Nucleus accumbens (tissue), 56 donors: ENCODE data around the gene LAMA3.
"Not testable (repeated sequence)": the region's sequence is repeated elsewhere in the genome, so short reads cannot be mapped to it uniquely, and the experiment has no call there.

ENCODE experiments used
- DNase-seq, 56 donors: peaks; one replicate each; lab custom pipeline; 2025; lab: John Stamatoyannopoulos, UW

Gene LAMA3

DNA sequence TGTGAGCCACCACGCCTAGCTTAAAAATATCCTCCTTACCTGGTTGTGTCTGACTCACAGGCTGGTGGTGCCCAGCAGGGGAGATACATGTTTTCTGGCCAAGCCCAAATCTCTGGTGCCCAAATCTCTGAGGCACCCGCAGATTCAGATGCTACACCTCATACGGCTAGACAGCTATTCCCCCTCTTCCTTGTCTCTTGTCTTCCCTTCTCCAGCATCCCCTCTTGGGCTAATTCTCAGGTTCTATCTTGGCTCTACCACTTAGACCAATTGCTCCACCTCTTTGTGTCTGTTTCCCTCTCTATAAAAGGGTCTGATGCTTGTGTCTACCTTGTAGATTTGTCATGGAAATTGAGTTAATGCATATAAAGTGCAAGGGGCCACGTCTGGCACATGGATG, 13.4 kb downstream of the LAMA3 start:
- DNase-seq, result no peak

DNA sequence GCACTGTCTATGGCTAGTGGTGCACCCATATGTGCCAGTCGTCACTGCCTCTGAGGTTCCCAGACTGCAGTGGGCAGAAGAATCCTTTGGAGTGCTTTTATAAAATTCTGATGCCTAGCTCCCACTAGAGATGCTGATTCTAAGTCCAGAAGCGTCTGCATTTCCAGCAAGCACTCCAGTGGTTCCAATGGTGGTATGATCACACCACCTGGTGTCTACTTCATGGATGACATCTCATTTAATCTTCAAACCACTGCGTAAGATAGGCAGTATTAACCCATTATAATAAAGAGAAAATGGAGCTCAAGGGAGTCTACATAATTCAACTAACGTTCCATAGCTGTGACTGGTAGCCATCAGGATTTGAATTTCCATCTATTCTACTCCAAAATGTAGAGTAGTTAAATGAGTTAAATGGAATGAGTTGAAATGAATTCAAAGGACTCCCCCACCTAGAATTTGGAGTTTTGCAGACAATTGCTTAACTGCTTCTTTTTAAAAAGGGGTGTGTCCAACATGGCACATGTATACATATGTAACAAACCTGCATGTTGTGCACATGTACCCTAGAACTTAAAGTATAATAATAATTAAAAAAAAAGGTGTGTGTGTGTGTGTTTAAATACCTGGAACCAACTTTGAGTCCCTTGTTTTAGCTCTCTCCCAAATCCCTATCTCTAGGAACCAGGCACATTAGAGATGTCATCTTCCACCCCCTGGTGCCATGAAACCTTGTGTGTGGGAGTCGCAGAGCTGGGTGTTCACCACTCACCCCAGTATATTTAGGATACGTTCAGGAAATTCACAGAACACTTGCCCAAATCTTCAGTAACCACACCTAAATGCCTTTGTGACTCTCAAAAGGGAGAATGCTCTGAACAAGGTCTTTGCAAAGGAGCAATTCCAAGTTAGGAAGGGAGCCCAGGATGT, 14.1 kb downstream of the LAMA3 start:
- no peak for DNase-seq

DNA sequence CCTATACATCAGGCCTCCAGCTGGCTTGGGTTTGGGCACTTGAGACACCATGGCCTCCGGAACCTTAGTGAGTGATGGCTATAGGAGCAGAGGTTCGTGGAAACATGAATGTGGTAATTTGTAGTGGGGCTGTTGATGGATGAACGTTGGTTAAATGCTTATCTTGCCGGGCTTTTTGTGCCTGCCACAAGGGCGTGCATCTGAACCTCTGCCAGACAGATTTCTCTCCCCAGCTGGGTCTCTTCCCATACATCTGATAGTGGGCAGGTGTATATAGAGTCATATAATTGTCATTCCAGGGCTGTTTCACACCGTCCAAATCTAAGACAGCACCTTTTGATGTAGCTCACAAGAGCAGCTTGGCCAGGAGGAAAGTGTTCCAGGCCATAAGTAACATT, 14.7 kb downstream of the LAMA3 start:
- no peak for DNase-seq

DNA sequence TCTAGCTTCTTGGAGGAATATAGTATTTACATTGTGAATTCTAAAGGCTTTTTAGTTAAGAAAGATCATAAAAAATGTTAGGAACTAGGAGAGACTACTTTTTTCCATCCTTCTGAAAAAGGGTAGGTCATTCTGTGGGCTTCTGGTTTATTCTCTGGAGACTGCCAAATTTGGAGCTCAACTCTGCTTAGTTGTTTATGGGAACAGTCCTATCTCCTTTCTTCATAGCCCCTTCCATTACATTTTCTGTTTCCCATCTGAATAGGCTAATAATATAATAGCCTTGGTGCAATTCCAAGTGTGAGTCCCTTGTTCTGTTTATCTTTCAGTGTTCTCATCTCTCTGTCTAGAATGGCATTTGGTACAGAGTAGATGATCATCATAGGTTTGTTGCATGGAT, 15.6 kb downstream of the LAMA3 start:
- DNase-seq, result no peak

DNA sequence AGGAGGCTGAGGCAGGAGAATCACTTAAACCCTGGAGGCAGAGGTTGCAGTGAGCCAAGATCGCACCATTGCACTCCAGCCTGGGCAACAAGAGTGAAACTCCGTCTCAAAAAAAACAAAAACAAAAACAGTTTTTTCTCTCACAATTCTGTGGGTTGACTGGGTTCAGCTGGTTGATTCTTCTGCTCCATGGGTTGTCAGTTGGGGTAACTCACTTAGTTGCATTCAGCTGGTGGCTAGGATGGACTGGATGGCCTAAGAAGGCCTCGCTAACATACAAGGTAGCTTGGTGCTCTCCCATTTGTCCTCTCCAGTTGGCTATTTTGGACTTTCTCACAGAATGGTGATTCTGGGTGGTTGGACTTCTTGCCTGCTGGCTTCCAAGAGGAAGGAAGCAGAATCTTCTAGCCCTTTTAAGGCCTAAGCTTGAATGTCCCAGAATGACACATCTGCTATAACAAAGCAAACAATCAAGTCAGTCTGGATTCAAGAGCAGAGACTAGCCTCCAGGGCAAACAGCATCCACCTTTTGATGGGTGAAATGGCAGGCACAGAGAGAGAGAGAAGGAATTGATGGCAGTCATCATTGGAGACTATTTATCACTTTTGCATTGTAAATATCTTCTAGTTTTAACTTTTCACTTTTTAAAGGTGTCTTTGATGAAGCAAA, 17.9 kb downstream of the LAMA3 start:
- DNase-seq, result no peak

DNA sequence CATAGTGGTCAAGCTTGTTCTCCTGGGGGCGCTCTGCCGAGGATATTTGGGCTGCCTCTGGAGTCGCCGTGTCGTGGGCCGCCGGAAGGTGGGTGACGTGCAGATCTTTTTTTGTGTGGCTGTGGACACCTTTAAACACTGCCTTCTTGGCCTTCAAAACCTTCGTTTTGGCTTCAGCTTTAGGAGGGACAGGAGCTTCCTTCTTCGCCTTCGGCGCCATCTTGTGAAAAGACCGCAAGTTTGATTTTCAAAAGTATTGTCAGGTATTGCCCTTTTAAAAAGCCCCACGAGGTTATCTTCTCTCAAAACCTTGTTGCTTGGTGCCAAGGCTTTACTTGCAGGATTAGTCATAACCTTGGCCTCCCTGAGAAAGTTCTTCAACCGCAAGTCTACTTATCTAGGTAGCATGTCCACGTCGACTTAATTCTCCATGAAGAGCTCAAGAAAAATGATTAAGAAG, 20.8 kb downstream of the LAMA3 start:
- DNase-seq, result no peak

DNA sequence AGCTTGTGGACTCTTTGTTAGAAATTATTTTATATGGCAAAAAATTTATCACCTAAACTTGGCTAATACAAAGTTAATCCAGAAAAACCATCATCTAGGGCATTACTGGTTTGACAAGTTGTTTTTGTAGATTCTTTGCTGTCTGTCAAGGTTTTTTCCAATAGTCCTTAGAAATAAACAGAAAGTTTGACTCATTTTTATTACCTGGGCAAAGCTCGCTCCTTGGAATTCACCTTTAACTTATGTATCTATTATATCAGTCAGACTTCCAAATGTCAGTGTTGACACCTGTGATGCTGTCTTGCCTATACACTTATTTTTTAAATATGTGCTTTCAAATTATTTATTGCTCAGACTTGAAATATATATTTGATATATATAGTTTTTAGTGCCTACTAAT, 21.7 kb downstream of the LAMA3 start:
- no peak for DNase-seq

DNA sequence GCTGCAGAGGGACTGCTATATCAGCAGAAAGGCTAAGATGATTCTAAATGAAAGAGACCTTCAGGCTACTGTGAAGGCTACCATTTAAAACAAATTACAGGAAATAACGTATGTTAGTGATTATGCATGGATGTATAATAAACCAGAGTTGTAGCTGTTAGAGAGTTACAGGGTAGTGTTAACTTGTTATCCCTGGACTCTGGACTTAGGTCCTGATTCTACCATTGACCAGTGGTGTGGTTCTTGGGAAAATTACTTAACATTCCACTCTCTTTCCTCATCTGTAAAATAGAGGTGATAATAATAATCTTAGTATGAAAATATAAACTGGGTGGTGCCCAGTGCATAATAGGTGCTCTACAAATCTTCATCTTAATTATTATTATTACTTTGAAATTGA, 22.2 kb downstream of the LAMA3 start:
- no peak for DNase-seq

DNA sequence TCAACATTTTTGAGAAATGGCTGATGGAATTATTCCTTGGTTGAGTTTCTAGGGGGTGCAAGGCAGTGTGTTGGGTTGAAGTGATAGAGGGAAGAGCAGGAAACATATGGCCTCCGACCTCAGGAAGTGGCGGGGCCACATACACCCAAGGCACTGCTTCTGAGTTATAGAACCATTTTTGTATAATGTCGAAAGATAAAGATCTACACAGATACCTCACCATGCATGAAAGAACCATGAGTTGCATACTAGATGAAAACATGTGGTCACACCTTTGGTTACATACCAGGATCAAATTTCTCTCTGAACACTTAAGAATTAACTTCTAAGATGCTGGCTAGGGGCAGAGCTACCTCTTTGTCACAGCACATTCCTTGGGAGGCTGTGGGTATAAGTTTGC, 23.2 kb downstream of the LAMA3 start:
- DNase-seq, result no peak

DNA sequence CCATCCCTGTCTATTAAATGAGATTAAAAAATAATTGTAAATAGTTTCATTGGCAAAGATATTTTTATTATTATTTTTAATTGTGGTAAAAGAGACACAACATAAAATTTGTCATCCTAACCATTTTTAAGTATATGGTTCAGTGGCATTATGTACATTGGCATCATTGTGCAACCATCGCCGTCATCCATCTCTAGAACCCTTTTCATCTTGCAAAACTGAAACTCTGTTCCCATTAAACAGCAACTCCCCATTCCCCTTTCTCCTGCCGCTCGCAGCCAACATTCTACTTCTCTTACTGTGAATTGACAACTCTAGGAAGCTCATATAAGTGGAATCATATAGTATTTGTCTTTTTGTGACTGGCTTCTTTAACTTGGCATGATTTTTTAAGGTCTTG, 25.3 kb downstream of the LAMA3 start:
- no peak for DNase-seq

DNA sequence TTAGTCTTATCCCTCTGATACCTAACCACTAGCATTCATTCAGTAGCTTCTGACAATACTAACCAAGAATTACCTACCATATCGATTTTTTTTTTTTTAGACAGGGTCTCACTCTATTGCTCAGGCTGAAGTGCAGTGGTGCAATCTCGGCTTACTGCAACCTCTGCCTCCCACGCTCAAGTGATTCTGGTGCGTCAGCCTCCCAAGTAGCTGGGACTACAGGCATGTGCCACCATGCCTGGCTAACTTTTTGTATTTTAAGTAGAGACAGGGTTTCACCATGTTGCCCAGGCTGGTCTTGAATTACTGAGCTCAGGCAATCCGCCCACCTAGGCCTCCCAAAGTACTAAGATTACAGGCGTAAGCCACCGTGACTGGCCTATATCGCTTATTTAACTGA, 26.8 kb downstream of the LAMA3 start:
- DNase-seq, result not testable (repeated sequence)

DNA sequence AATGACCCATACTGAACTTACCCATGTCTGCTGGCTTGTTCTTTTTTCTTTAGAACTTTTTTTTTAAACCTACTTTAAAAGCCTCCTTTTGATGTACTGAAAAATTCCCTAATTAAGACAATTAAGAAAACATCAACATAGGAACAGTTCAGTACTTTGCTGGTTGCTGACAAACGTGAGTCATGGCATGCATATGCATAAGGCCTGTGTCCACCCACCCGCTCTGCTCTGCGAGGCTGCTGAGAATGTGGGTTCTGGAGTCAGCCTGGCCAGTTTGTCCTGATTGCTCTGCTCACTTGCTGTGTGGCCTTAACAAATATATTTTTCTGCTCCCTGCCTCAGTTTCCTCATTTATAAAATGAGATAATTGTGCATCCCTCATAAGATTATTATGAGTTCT, 27.3 kb downstream of the LAMA3 start:
- peak in 6 of 56 donors; percentile 0 to 34 (median 6) for DNase-seq

DNA sequence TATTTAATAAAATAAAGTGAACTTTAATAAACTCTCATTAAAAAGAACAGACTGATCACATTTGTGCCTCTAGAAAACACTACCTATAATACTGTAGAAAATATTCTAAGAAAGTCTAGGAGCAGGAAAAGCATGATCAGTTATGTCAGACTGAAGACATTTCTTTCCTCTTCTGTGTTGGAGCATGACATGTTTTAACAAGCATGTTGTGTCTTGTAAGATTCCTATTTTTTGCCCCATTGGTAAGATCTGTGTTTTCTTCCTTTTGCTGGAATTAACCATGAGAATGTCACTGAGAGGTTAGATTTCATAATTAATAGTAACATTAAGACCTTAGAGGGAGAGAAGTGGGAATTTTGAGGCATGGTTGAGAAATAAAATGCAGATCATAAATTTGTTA, 27.7 kb downstream of the LAMA3 start:
- no peak for DNase-seq

DNA sequence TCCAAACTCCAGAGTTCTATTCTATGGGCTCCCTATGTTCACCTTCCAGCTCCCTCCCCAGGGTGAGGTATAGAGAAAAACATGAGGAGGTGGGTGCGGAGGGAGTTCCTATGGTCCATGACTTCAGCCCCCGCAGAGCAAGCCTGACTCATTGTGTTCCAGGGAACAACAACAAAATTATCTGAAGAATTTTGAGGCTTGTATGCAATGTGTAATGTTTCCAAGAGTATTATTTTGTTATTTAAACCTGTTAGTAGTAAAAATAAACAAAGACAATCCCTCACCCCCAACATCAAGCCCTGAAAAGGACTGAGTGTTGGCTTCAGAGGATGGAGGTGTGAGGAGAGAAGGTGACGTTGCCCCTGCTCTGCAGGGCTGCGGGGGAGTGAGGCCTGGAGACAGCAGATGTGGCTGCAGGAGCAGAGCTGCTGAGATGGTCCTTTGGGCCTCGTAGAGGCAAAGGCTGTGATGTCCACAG, 29.0 kb downstream of the LAMA3 start:
- no peak for DNase-seq

DNA sequence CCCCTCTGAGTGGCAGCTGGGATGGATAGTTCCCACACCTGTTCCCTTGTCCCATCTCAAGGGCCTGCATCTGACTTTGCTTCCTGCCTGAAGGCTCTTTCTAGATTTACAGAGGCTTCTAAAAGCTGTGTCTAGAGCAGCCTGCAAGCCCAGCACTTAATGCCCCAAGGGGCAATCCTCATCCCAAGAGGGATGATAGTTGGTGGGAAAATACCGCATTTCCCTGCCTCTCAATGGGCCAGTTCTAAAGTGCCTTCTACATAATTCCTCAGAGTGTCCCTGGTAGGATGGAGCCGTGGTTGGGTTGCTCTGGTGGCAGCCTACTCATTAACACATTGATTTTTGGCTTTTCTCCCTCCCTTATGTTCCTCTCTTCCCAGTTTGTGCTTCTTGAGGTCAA, 29.5 kb downstream of the LAMA3 start:
- DNase-seq, result no peak

DNA sequence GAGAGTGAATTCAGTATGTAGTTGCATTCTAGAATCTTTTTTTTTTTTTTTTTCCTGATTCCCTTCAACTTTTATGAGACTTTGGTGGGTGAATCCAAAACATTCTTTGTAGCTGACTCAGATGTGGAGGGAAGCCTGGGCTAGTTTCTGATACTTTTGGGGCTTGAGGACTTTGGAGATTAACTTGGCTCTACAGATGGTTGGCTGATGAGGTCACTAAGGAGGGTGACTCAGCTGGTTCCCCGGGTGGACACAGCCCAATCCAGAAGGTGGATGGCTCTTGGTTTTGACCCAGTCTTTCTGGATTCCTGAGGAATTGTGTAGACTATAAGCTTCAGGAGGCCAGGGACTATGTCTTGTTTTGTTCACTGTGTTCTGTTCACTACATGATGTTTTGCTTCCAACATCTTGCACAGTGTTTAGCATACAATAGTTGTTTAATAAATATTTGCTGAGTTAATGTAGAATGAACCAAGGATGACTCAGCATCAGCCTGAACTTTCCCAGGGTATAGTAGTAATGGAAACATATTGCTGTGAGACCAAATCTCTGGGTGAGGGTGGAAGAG, 30.5 kb downstream of the LAMA3 start:
- no peak for DNase-seq

DNA sequence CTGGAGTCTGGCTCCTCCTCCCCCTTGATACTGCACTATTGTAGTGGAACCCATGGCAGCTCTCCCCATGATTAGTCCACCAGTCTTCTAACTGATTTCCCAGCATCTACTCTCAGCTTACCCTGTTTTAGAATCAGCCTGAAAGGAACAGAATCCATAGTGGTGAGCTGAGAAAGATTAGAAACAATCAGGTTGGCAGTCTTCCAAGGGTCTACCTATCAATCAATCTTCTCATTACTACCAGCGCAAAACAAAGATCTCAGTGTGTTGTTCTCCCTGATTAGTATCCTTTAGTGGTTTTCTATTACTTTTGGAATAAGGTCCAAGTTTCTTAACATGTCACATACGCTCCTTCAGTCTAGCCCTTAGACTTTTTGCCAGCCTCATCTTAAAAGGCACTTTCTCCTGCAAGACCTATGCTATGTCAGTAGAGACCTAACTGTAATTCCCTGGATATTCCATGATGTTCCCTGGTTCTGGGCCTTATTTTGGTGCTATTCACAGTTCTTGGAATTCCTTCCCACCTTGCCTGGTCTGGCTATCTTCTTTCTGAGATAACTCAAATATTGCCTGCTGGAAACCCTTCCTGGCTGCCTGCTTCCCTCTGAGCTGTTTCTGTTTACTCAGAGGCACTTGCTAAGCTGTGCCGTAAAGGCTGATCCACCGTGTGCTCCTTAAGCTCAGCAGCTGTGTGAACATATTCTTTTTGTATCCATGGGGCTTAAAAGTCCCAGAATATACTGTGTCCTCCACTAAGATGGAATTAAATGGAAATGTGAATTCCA, 32.6 kb downstream of the LAMA3 start:
- DNase-seq, result no peak

DNA sequence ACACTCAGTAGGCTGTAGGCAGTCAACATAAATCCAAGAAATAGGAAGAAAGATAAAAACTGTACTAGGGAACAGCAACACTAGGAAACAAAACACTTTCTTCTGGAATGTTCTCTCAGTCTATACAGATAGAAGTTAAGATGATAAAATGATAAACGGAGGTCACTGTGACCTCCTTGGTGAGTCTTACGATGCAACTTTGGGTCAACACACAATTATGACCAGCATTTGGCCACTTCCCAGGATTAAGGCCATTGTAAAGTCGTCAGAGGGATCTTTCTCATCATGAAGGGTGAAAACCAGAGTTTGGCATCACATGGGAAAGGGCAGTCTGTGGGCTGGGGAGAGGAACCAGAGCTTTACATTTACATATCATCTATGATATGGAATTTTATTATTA, 33.4 kb downstream of the LAMA3 start:
- DNase-seq, result no peak

DNA sequence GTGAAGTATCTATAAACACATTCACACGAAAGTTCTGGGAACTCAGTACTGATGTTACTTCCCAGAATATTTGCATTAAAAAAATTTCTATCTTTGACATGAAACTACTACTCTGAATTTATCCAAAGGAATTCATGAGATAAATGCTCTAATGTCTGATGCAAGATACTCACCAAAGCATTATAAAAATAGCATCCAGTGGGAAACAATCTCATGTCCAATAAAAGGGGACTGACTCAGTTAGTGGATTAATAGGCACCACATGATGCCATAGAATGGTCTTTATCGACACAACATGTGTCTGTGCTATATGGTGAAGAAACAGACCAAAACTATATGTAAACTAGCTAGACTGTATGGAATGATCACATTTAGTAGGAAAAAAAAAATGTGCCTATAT, 33.9 kb downstream of the LAMA3 start:
- DNase-seq, result no peak

DNA sequence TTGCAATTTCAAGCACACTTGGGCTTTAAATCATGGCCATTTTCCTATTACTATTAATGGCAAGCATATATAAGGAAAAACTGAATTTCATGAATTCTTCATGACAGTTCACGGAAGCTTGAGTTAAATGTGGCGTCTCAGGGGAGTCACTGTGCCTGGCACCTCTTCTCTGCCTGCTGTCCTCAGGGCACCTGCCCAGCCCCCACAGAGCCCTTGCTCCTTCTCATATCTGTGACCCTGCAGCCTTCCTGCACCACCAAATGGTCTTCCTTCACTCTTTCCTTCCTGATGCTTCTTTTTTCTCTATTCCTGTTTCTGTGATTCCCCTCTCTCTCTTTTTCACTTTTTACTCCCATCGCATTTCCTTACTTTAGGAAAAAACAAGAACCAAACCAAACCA, 35.4 kb downstream of the LAMA3 start:
- no peak for DNase-seq

DNA sequence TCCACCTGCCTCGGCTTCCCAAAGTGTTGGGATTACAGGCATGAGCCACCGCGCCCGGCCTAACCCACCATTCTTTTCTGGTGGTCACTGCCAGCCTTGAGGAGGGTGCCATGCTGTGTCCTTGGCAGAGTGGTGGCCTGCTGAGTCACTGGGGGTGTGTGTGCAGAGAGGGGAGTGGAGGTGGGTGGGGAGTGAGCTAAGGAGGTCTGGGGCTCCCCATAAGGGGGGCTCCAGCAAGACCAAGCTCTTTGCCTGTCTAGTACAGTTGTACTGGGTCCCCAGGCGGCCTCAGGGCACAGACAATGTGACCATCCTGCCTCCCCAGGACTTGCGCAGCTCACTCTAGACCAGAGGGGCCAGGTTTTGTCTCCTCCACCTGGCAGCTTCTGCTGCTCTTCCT, 36.1 kb downstream of the LAMA3 start:
- DNase-seq, result no peak
